HepG2 (cell line): ENCODE data around the gene ZNRD2. TPM values are rescaled to one million over a fixed set of nuclear protein-coding genes. Genes with fewer than 3 reads are reported as not detected.

Experiments
- ARID4A ChIP-seq: sonication (generic); formaldehyde crosslinking; IDR thresholded peaks from 2 replicates; pipeline ENCODE4 v1.5.0; 2020; ENCODE audit warnings: mild to moderate bottlenecking, missing genetic modification reagents, borderline replicate concordance
- DBP ChIP-seq: sonication (generic); formaldehyde crosslinking; IDR thresholded peaks from 2 replicates; pipeline ENCODE4 v1.4.0; 2020; ENCODE audit warnings: missing genetic modification reagents; ENCODE audit errors: not compliant biosample characterization
- HMGXB4 ChIP-seq, 2 experiments: sonication (generic) in 1 of 2; formaldehyde crosslinking in 1 of 2; IDR thresholded peaks; 2 replicates each; pipeline versions ENCODE4 v1.4.0 to v1.6.1; 2018 to 2020; ENCODE audit warnings: missing genetic modification reagents in 2 of 2, borderline replicate concordance in 1 of 2, low read depth in 1 of 2, mild to moderate bottlenecking in 1 of 2, missing biosample characterization in 1 of 2
- HNF4G ChIP-seq, 2 experiments: sonication (generic) in 1 of 2; formaldehyde crosslinking in 1 of 2; IDR thresholded peaks; 2 replicates each; pipeline versions ENCODE4 v1.4.0 to v1.6.1; 2011 to 2020; ENCODE audit warnings: borderline replicate concordance in 2 of 2, low read depth in 2 of 2, mild to moderate bottlenecking in 2 of 2, low read length in 1 of 2, missing genetic modification reagents in 1 of 2, moderate library complexity in 1 of 2
- KDM3A ChIP-seq: IDR thresholded peaks from 2 replicates; pipeline ENCODE4 v1.6.1; 2018; ENCODE audit warnings: low read depth, missing compliant biosample characterization
- KLF6 ChIP-seq: IDR thresholded peaks from 2 replicates; pipeline ENCODE4 v1.8.0; 2016; ENCODE audit warnings: missing biosample characterization, missing genetic modification reagents
- MXD4 ChIP-seq: IDR thresholded peaks from 2 replicates; pipeline ENCODE4 v1.6.1; 2016; ENCODE audit warnings: mild to moderate bottlenecking, missing biosample characterization, missing genetic modification reagents
- MXI1 ChIP-seq: IDR thresholded peaks from 3 replicates; pipeline ENCODE4 v1.6.1; 2012; ENCODE audit warnings: low read depth, low read length, inconsistent platforms, borderline replicate concordance
- REPIN1 ChIP-seq: sonication (generic); formaldehyde crosslinking; IDR thresholded peaks from 2 replicates; pipeline ENCODE4 v1.8.0; 2022; ENCODE audit warnings: missing genetic modification reagents, low read depth, mild to moderate bottlenecking, borderline replicate concordance
- THAP9 ChIP-seq: sonication (generic); formaldehyde crosslinking; IDR thresholded peaks from 2 replicates; pipeline ENCODE4; 2020; ENCODE audit warnings: missing genetic modification reagents, mild to moderate bottlenecking, borderline replicate concordance
- ZBTB3 ChIP-seq: sonication (generic); formaldehyde crosslinking; IDR thresholded peaks from 2 replicates; pipeline ENCODE4 v1.4.0; 2020; ENCODE audit warnings: low read depth, mild to moderate bottlenecking, moderate library complexity, missing genetic modification reagents, borderline replicate concordance
- ZNF337 ChIP-seq: sonication (generic); formaldehyde crosslinking; IDR thresholded peaks from 2 replicates; pipeline ENCODE4 v1.5.1; 2020; ENCODE audit warnings: missing genetic modification reagents, low read depth, mild to moderate bottlenecking, borderline replicate concordance
- ZNF33A ChIP-seq: sonication (generic); formaldehyde crosslinking; IDR thresholded peaks from 2 replicates; pipeline ENCODE4 v1.5.1; 2020; ENCODE audit warnings: missing genetic modification reagents, mild to moderate bottlenecking, moderate library complexity, borderline replicate concordance
- ZNF567 ChIP-seq: sonication (generic); formaldehyde crosslinking; IDR thresholded peaks from 2 replicates; pipeline ENCODE4 v1.8.1; 2023; ENCODE audit warnings: mild to moderate bottlenecking, missing genetic modification reagents, borderline replicate concordance
- ZNF605 ChIP-seq: sonication (generic); formaldehyde crosslinking; IDR thresholded peaks from 2 replicates; pipeline ENCODE4 v1.8.0; 2022; ENCODE audit warnings: mild to moderate bottlenecking, missing genetic modification reagents
- polyA plus RNA-seq, 8 experiments: library from polyadenylated mRNA; depleted of rRNA in 3 of 8; stranded (reverse) in 7 of 8; unstranded in 1 of 8; fragments of >200 nt; fragmentation: Illumina TruSeq in 4 of 8; extraction: Trizol in 4 of 8; gene quantifications; 2 replicates each; pipeline versions ENCODE4 v1.2.1 to v1.2.3, GENCODE V29; 2011 to 2016; ENCODE audit warnings: low read depth in 4 of 8, missing spikeins in 1 of 8, mixed read lengths in 1 of 8; ENCODE audit not compliant: insufficient read depth in 1 of 8
- total RNA-seq, 5 experiments: library from RNA; depleted of rRNA; stranded (reverse); fragments of >200 nt; fragmentation: Illumina TruSeq; extraction: Trizol; gene quantifications; 2 replicates each; pipeline ENCODE4 v1.2.3, GENCODE V29; 2016; ENCODE audit warnings: low read depth in 1 of 5

The ZNRD2 gene
- total and polyA plus RNA-seq, 2 of the 13 experiments (the other 11 are each of a cell fraction or from before 2014, with no cell fraction given): 29.2 to 34.0 TPM

GRCh38 chr11:65615229-65615949 is 45.1 kb downstream of the ZNRD2 start, which contains the start of gene PCNX3 (continued):
- TF ChIP-seq DBP: no peak
- no peak for TF ChIP-seq ZNF33A (CRISPR knock-in tag)
- no peak for TF ChIP-seq KLF6 (CRISPR knock-in tag)
- peak; percentile 64; the same call in 1 of the 2 replicates for TF ChIP-seq HNF4G (IDR thresholded peaks at IDR 0.05; ENCODE audit: borderline replicate concordance, low read depth, low read length)
- TF ChIP-seq HNF4G (CRISPR knock-in tag; IDR thresholded peaks at IDR 0.05; ENCODE audit: borderline replicate concordance, low read depth): no peak
- no peak for TF ChIP-seq KDM3A (CRISPR knock-in tag)
- peak; percentile 78; the same call in 1 of the 2 replicates for TF ChIP-seq THAP9 (CRISPR knock-in tag)
- TF ChIP-seq ARID4A (CRISPR knock-in tag): peak; percentile 85
- TF ChIP-seq ZNF337 (CRISPR knock-in tag): peak; percentile 38; the same call in 1 of the 2 replicates
- peak in 1 of 2 experiments; percentile 47; a peak in 2 of 4 replicates for TF ChIP-seq HMGXB4 (CRISPR knock-in tag; IDR thresholded peaks at IDR 0.05; ENCODE audit: borderline replicate concordance in 1 of 2, low read depth in 1 of 2)
- peak; percentile 22; the same call in 1 of the 2 replicates for TF ChIP-seq MXD4
- peak; percentile 76; the same call in 1 of the 3 replicates for TF ChIP-seq MXI1
- no peak for TF ChIP-seq ZNF567 (CRISPR knock-in tag)
- peak; percentile 67; the same call in 1 of the 2 replicates for TF ChIP-seq ZNF605 (CRISPR knock-in tag)
- peak; percentile 53; the same call in 1 of the 2 replicates for TF ChIP-seq REPIN1 (CRISPR knock-in tag)
- TF ChIP-seq ZBTB3 (CRISPR knock-in tag): no peak
